WTC11 (cell line): Measurements from ENCODE around the gene CTIF. TPM values are rescaled to one million over a fixed set of nuclear protein-coding genes. Genes with fewer than 3 reads are reported as not detected.
A peak's percentile ranks its signal among the peaks of the same experiment; 100 is the strongest.

Experiments used
- ATAC-seq: fragments of 200-7000 bp; cut with Tn5 transposase; 2 replicates; pipeline ENCODE4 v1.10.0; 2021; ENCODE audit warnings: mild to moderate bottlenecking, moderate library complexity
- CTCF ChIA-PET: fragments of 300-600 bp; sonication (Branson Sonifier 250); formaldehyde crosslinking; loops from one replicate; lab custom pipeline; 2021; ENCODE audit warnings: antibody characterized with exemption; lab: Charles Lee
- POLR2A ChIA-PET: fragments of 350-600 bp; sonication (Branson Sonifier 250); formaldehyde crosslinking; loops from one replicate; lab custom pipeline; 2021; ENCODE audit warnings: antibody characterized with exemption; lab: Charles Lee
- DNase-seq: peaks from one replicate; pipeline ENCODE4 v3.0.0; 2021; ENCODE audit warnings: low spot score
- H3K27ac Mint-ChIP-seq: 2 replicates; pipeline ENCODE4 v1.8.0; 2021; ENCODE audit warnings: mixed read lengths
- H3K27me3 Mint-ChIP-seq: 2 replicates; pipeline ENCODE4 v1.8.0; 2021; ENCODE audit warnings: low read depth, mild to moderate bottlenecking, moderate library complexity, mixed read lengths
- H3K36me3 Mint-ChIP-seq: 2 replicates; pipeline ENCODE4 v1.8.0; 2021; ENCODE audit warnings: mixed read lengths
- H3K4me1 Mint-ChIP-seq: 2 replicates; pipeline ENCODE4 v1.8.0; 2022; ENCODE audit warnings: mixed read lengths
- H3K4me3 Mint-ChIP-seq: 2 replicates; pipeline ENCODE4 v1.8.0; 2021; ENCODE audit warnings: mild to moderate bottlenecking, moderate library complexity, mixed read lengths
- H3K9me3 Mint-ChIP-seq: 2 replicates; pipeline ENCODE4 v1.8.0; 2021; ENCODE audit warnings: mixed read lengths
- ATF6 ChIP-seq: sonication (generic); formaldehyde crosslinking; IDR thresholded peaks from 2 replicates; pipeline ENCODE4 v1.8.1; 2023; ENCODE audit warnings: mild to moderate bottlenecking, missing genetic modification reagents
- CREM ChIP-seq: sonication (generic); formaldehyde crosslinking; IDR thresholded peaks from 2 replicates; pipeline ENCODE4 v1.8.1; 2022; ENCODE audit warnings: mild to moderate bottlenecking, missing genetic modification reagents, moderate library complexity
- CTCF ChIP-seq: fragments of 200-600 bp; IDR thresholded peaks from 2 replicates; pipeline ENCODE4 v1.8.0; 2022; ENCODE audit warnings: antibody characterized with exemption
- EMX1 ChIP-seq: fragments of 250-450 bp; sonication (Bioruptor Pico); IDR thresholded peaks from 2 replicates; pipeline ENCODE4 v1.8.0; 2021; ENCODE audit warnings: mild to moderate bottlenecking
- ESRRA ChIP-seq: sonication (generic); formaldehyde crosslinking; IDR thresholded peaks from 2 replicates; pipeline ENCODE4 v1.8.1; 2022; ENCODE audit warnings: mild to moderate bottlenecking, missing genetic modification reagents, borderline replicate concordance
- ETV6 ChIP-seq: sonication (generic); formaldehyde crosslinking; IDR thresholded peaks from 2 replicates; pipeline ENCODE4 v1.8.1; 2022; ENCODE audit warnings: mild to moderate bottlenecking, missing genetic modification reagents
- FOXP1 ChIP-seq: sonication (generic); formaldehyde crosslinking; IDR thresholded peaks from 2 replicates; pipeline ENCODE4 v1.8.0; 2022; ENCODE audit warnings: missing genetic modification reagents, mild to moderate bottlenecking, moderate library complexity, borderline replicate concordance
- GRHL2 ChIP-seq: fragments of 250-450 bp; sonication (Bioruptor Pico); IDR thresholded peaks from 2 replicates; pipeline ENCODE4 v1.8.0; 2022; ENCODE audit warnings: mild to moderate bottlenecking, moderate library complexity; ENCODE audit not compliant: insufficient replicate concordance, severe bottlenecking
- HMGA2 ChIP-seq: fragments of 250-450 bp; sonication (Bioruptor Pico); IDR thresholded peaks from 2 replicates; pipeline ENCODE4 v1.4.0; 2021; ENCODE audit warnings: mild to moderate bottlenecking, moderate library complexity
- IRF2 ChIP-seq: sonication (generic); formaldehyde crosslinking; IDR thresholded peaks from 2 replicates; pipeline ENCODE4 v1.8.0; 2022; ENCODE audit warnings: low read depth, missing genetic modification reagents, borderline replicate concordance
- KAT7 ChIP-seq: sonication (generic); formaldehyde crosslinking; IDR thresholded peaks from 2 replicates; pipeline ENCODE4 v1.8.1; 2023; ENCODE audit warnings: missing genetic modification reagents, mild to moderate bottlenecking, borderline replicate concordance
- NFYB ChIP-seq: sonication (generic); formaldehyde crosslinking; conservative IDR thresholded peaks from 2 replicates; pipeline ENCODE4 v1.8.0; 2022; ENCODE audit warnings: low read depth, missing genetic modification reagents
- NR1H2 ChIP-seq: sonication (generic); formaldehyde crosslinking; IDR thresholded peaks from 2 replicates; pipeline ENCODE4 v1.9.0; 2021; ENCODE audit warnings: mild to moderate bottlenecking, moderate library complexity, missing genetic modification reagents
- SMAD4 ChIP-seq: sonication (generic); formaldehyde crosslinking; IDR thresholded peaks from 2 replicates; pipeline ENCODE4 v1.8.0; 2022; ENCODE audit warnings: mild to moderate bottlenecking, missing genetic modification reagents
- STAT6 ChIP-seq: sonication (generic); formaldehyde crosslinking; conservative IDR thresholded peaks from 2 replicates; pipeline ENCODE4 v1.8.1; 2023; ENCODE audit warnings: mild to moderate bottlenecking, low read depth, missing genetic modification reagents, moderate library complexity
- ZBTB21 ChIP-seq: sonication (generic); formaldehyde crosslinking; IDR thresholded peaks from 2 replicates; pipeline ENCODE4 v1.8.1; 2023; ENCODE audit warnings: mild to moderate bottlenecking, missing genetic modification reagents, borderline replicate concordance
- ZMAT4 ChIP-seq: fragments of 250-450 bp; sonication (Bioruptor Pico); IDR thresholded peaks from 2 replicates; pipeline ENCODE4 v1.9.0; 2021; ENCODE audit warnings: mild to moderate bottlenecking
- ZNF232 ChIP-seq: sonication (generic); formaldehyde crosslinking; IDR thresholded peaks from 2 replicates; pipeline ENCODE4 v1.8.0; 2022; ENCODE audit warnings: mild to moderate bottlenecking, missing genetic modification reagents
- total RNA-seq: library from RNA; stranded (reverse); gene quantifications from 3 replicates; pipeline ENCODE4 v1.2.3, GENCODE V29; 2021
- TF ChIP-seq, protein P1 (sequence below): sonication (generic); formaldehyde crosslinking; IDR thresholded peaks from 2 replicates; pipeline ENCODE4 v1.8.1; 2022; ENCODE audit warnings: mild to moderate bottlenecking, missing genetic modification reagents, moderate library complexity, borderline replicate concordance
- TF ChIP-seq, protein P2 (sequence below): sonication (generic); formaldehyde crosslinking; IDR thresholded peaks from 2 replicates; pipeline ENCODE4 v1.8.1; 2022; ENCODE audit warnings: mild to moderate bottlenecking, moderate library complexity, missing genetic modification reagents
- TF ChIP-seq, protein P3 (sequence below): sonication (generic); formaldehyde crosslinking; IDR thresholded peaks from 2 replicates; pipeline ENCODE4 v1.8.1; 2022; ENCODE audit warnings: missing genetic modification reagents, borderline replicate concordance

Gene CTIF
- total RNA-seq, 1 experiment from 2014 or later: 28.5 TPM

- TF ChIP-seq STAT6 (CRISPR knock-in tag): no peak
- no peak for TF ChIP-seq IRF2 (CRISPR knock-in tag)
- TF ChIP-seq HMGA2 (CRISPR knock-in tag): no peak
Measured at GRCh38 chr18:48663096-48663930, 124.5 kb downstream of the CTIF start (continued).

- Mint-ChIP-seq H3K9me3 (peaks cover 15% of the 10 kb centered on the region), H3K36me3 (peaks cover 15% of the 10 kb centered on the region), H3K4me3 (no peak overlapping the region), H3K27ac (no peak overlapping the region), H3K4me1 (peaks cover 18% of the 10 kb centered on the region), H3K27me3 (no peaks in the 10 kb centered on the region)
- ATAC-seq: peak; percentile 66
- no peak for TF ChIP-seq CREM (CRISPR knock-in tag)
- TF ChIP-seq ATF6 (CRISPR knock-in tag): no peak
- no peak for TF ChIP-seq IRF2 (CRISPR knock-in tag)
- TF ChIP-seq KAT7 (CRISPR knock-in tag): no peak
- no peak for TF ChIP-seq ESRRA (CRISPR knock-in tag)
- TF ChIP-seq, protein P1, sequence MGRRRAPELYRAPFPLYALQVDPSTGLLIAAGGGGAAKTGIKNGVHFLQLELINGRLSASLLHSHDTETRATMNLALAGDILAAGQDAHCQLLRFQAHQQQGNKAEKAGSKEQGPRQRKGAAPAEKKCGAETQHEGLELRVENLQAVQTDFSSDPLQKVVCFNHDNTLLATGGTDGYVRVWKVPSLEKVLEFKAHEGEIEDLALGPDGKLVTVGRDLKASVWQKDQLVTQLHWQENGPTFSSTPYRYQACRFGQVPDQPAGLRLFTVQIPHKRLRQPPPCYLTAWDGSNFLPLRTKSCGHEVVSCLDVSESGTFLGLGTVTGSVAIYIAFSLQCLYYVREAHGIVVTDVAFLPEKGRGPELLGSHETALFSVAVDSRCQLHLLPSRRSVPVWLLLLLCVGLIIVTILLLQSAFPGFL (CRISPR knock-in tag): no peak
- no peak for TF ChIP-seq GRHL2 (CRISPR knock-in tag)
- TF ChIP-seq NR1H2 (CRISPR knock-in tag): no peak
- no peak for TF ChIP-seq ZMAT4 (CRISPR knock-in tag)
- TF ChIP-seq EMX1 (CRISPR knock-in tag): no peak
- no peak for TF ChIP-seq ZNF232 (CRISPR knock-in tag)
- no peak for TF ChIP-seq NFYB
- TF ChIP-seq FOXP1 (CRISPR knock-in tag): peak; percentile 18; the same call in 1 of the 2 replicates
- TF ChIP-seq, protein P2, sequence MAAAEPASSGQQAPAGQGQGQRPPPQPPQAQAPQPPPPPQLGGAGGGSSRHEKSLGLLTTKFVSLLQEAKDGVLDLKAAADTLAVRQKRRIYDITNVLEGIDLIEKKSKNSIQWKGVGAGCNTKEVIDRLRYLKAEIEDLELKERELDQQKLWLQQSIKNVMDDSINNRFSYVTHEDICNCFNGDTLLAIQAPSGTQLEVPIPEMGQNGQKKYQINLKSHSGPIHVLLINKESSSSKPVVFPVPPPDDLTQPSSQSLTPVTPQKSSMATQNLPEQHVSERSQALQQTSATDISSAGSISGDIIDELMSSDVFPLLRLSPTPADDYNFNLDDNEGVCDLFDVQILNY: no peak
- TF ChIP-seq CTCF: peak; percentile 94
- TF ChIP-seq, protein P3, sequence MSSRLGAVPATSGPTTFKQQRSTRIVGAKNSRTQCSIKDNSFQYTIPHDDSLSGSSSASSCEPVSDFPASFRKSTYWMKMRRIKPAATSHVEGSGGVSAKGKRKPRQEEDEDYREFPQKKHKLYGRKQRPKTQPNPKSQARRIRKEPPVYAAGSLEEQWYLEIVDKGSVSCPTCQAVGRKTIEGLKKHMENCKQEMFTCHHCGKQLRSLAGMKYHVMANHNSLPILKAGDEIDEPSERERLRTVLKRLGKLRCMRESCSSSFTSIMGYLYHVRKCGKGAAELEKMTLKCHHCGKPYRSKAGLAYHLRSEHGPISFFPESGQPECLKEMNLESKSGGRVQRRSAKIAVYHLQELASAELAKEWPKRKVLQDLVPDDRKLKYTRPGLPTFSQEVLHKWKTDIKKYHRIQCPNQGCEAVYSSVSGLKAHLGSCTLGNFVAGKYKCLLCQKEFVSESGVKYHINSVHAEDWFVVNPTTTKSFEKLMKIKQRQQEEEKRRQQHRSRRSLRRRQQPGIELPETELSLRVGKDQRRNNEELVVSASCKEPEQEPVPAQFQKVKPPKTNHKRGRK: no peak
- TF ChIP-seq ETV6: no peak
- 0 out of 2 replicates have a peak, but pooled peaks have one; percentile 23 for TF ChIP-seq ZBTB21 (CRISPR knock-in tag)
- no peak for TF ChIP-seq SMAD4 (CRISPR knock-in tag)
- peak; percentile 92 for DNase-seq
- CTCF ChIA-PET: interaction anchor here (0.6 to 1.9 kb wide), 33 partner anchors 10 to 422 kb away, joined by 3 to 28 read pairs (median 4); partner anchors contain the start of gene CTIF
- POLR2A ChIA-PET: no interaction called here
Measured at GRCh38 chr18:48663931-48664847, 125.4 kb downstream of the CTIF start.
